GM12878 (cell line): ENCODE results near the gene YAE1. TPM values are rescaled to one million over a fixed set of nuclear protein-coding genes. Genes with fewer than 3 reads are reported as not detected.

Experiments used
- ATAC-seq: fragments of 200-7000 bp; cut with Tn5 transposase; 3 replicates; pipeline ENCODE4 v1.9.1; 2020; ENCODE audit warnings: mild to moderate bottlenecking, moderate library complexity
- BruUV-seq: library from RNA; stranded (reverse); fragments of 400-500 nt; replicated peaks from 2 replicates; lab custom pipeline; 2021; lab: Mats Ljungman, UMichigan
- CTCF ChIA-PET: fragments of 300-600 bp; sonication (Branson Sonifier 250); formaldehyde crosslinking; extraction: SDS; loops from one replicate; lab custom pipeline; 2021; ENCODE audit warnings: inconsistent platforms; lab: Yijun Ruan, JAX
- POLR2A ChIA-PET: fragments of 350-600 bp; formaldehyde crosslinking; extraction: SDS; loops from one replicate; lab custom pipeline; 2021; ENCODE audit warnings: inconsistent platforms; lab: Charles Lee
- RAD21 ChIA-PET: fragments of 300-600 bp; sonication (Branson Sonifier 250); formaldehyde crosslinking; loops from one replicate; lab custom pipeline; 2023; ENCODE audit warnings: antibody characterized with exemption; ENCODE audit not compliant: unreplicated experiment; lab: Charles Lee
- SMC1A ChIA-PET: fragments of 300-600 bp; sonication (Branson Sonifier 250); formaldehyde crosslinking; loops from one replicate; lab custom pipeline; 2023; ENCODE audit not compliant: unreplicated experiment, uncharacterized antibody; lab: Charles Lee
- DNase-seq: peaks from one replicate; pipeline ENCODE4 v3.0.0-alpha.2; 2011; ENCODE audit warnings: low read depth, low spot score
- FAIRE-seq: peaks from 3 replicates; lab custom pipeline; 2011; peaks lifted over from hg19 to GRCh38; lab: Jason Lieb, UNC
- H2AFZ ChIP-seq: 2 replicates; pipeline ENCODE4 v1.6.0; 2011; ENCODE audit warnings: low read depth, low read length, control low read depth; ENCODE audit not compliant: control insufficient read depth
- H3K27ac ChIP-seq: 2 replicates; pipeline ENCODE4 v1.5.1; 2011; ENCODE audit warnings: control low read depth; ENCODE audit not compliant: control insufficient read depth, insufficient read depth
- H3K27me3 ChIP-seq, 2 experiments: replicated peaks in 1 of 2; 2 replicates each; pipeline versions ENCODE4 v1.6.0 to v1.6.1; 2011; ENCODE audit warnings: low read length in 1 of 2; ENCODE audit not compliant: control insufficient read depth in 2 of 2, insufficient read depth in 2 of 2
- H3K36me3 ChIP-seq, 2 experiments: 2 replicates each; pipeline ENCODE4 v1.5.1; 2011; ENCODE audit warnings: low read length in 1 of 2; ENCODE audit not compliant: control insufficient read depth in 2 of 2, insufficient read depth in 2 of 2
- H3K4me1 ChIP-seq: 2 replicates; pipeline ENCODE4 v1.6.1; 2011; ENCODE audit warnings: mild to moderate bottlenecking, low read length, moderate library complexity, mixed read lengths; ENCODE audit not compliant: control insufficient read depth, insufficient read depth
- H3K4me2 ChIP-seq: 2 replicates; pipeline ENCODE4 v1.6.0; 2011; ENCODE audit warnings: control low read depth; ENCODE audit not compliant: control insufficient read depth, insufficient read depth
- H3K4me3 ChIP-seq: fragments of 200-600 bp; sonication (generic); 2 replicates; pipeline ENCODE4 v1.5.1; 2016
- H3K79me2 ChIP-seq: 2 replicates; pipeline ENCODE4 v1.6.0; 2011; ENCODE audit warnings: low read length; ENCODE audit not compliant: control insufficient read depth, insufficient read depth
- H3K9ac ChIP-seq: 2 replicates; pipeline ENCODE4 v1.8.0; 2011; ENCODE audit warnings: low read length, control low read depth, mixed read lengths; ENCODE audit not compliant: control insufficient read depth, insufficient read depth
- H3K9me3 ChIP-seq: replicated peaks from 3 replicates; pipeline ENCODE4 v1.5.1; 2011; ENCODE audit warnings: mild to moderate bottlenecking, low read length; ENCODE audit not compliant: control insufficient read depth, insufficient read depth
- H4K20me1 ChIP-seq: 2 replicates; pipeline ENCODE4 v1.6.0; 2011; ENCODE audit not compliant: control insufficient read depth, insufficient read depth
- BHLHE40 ChIP-seq, 2 experiments: fragments of 450-650 bp in 1 of 2; IDR thresholded peaks; 2 replicates each; pipeline ENCODE4 v1.6.1; 2011 to 2017; ENCODE audit warnings: low read depth in 2 of 2, borderline replicate concordance in 1 of 2, improper control_type of control experiment in 1 of 2, low read length in 1 of 2, mild to moderate bottlenecking in 1 of 2
- BRCA1 ChIP-seq: IDR thresholded peaks from 2 replicates; pipeline ENCODE4 v1.6.1; 2011; ENCODE audit warnings: low read depth, low read length, improper control_type of control experiment
- EED ChIP-seq: sonication (generic); IDR thresholded peaks from 2 replicates; pipeline ENCODE4 v1.6.1; 2016; ENCODE audit warnings: antibody characterized with exemption, low read depth
- EZH2 ChIP-seq: IDR thresholded peaks from 2 replicates; pipeline ENCODE4 v1.6.1; 2012; ENCODE audit warnings: low read depth, mild to moderate bottlenecking, control low read depth, inconsistent platforms, low read length, borderline replicate concordance; ENCODE audit not compliant: control insufficient read depth
- NBN ChIP-seq: fragments of 450-650 bp; IDR thresholded peaks from 2 replicates; pipeline ENCODE4 v1.6.1; 2016
- NFXL1 ChIP-seq: fragments of 450-650 bp; IDR thresholded peaks from 2 replicates; pipeline ENCODE4 v1.6.1; 2017; ENCODE audit warnings: antibody characterized with exemption, mild to moderate bottlenecking, borderline replicate concordance
- NR2C2 ChIP-seq: IDR thresholded peaks from 2 replicates; pipeline ENCODE4 v1.6.1; 2011; ENCODE audit warnings: borderline replicate concordance, low read depth; ENCODE audit not compliant: control insufficient read depth, insufficient read length
- PAX5 ChIP-seq: IDR thresholded peaks from 2 replicates; pipeline ENCODE4 v1.6.1; 2011; ENCODE audit warnings: low read depth, low read length, borderline replicate concordance
- RUNX3 ChIP-seq: IDR thresholded peaks from 2 replicates; pipeline ENCODE4 v1.6.1; 2012; ENCODE audit warnings: low read length, inconsistent platforms
- SREBF2 ChIP-seq: IDR thresholded peaks from 2 replicates; pipeline ENCODE4 v1.6.1; 2012; ENCODE audit warnings: mild to moderate bottlenecking, low read length
- ZZZ3 ChIP-seq: IDR thresholded peaks from 2 replicates; pipeline ENCODE4 v1.6.1; 2011; ENCODE audit warnings: low read depth; ENCODE audit not compliant: control insufficient read depth, insufficient read length
- WGBS: methylation state at CpG from one replicate; pipeline ENCODE4 v1.1.6; 2016; ENCODE audit warnings: low lambda C conversion rate; ENCODE audit not compliant: insufficient replicate concordance, insufficient coverage; ENCODE audit errors: missing lambda C conversion rate; 5-methylcytosine and 5-hydroxymethylcytosine counted together
- in situ Hi-C: fragments of 300-500 bp; cut with MboI; formaldehyde crosslinking; loops from 9 replicates; pipeline ENCODE4 v1.14.3; 2018; ENCODE audit warnings: mixed read lengths
- intact Hi-C: fragments of 100-400 bp; cut with micrococcal nuclease; formaldehyde crosslinking; loops from one replicate; pipeline ENCODE4 v1.14.2; 2022; ENCODE audit not compliant: unreplicated experiment
- polyA plus RNA-seq, 11 experiments: library from polyadenylated mRNA; depleted of rRNA in 4 of 11; unstranded in 6 of 11; stranded (reverse) in 5 of 11; fragments of >200 nt; fragmentation: Nextera tagmentation in 4 of 11; fragmentation: Illumina TruSeq in 1 of 11; extraction: Ambion mirVana in 4 of 11; extraction: Trizol in 1 of 11; gene quantifications; 1 replicate in 1 of 11; 2 replicates in 10 of 11; pipeline versions ENCODE4 v1.2.1 to v1.2.3, GENCODE V29; 2011 to 2016; ENCODE audit warnings: inconsistent platforms in 2 of 11, missing spikeins in 2 of 11, low read depth in 1 of 11
- total RNA-seq, 4 experiments: library from RNA; depleted of rRNA in 3 of 4; stranded (reverse); fragments of >200 nt in 3 of 4; fragmentation: Illumina TruSeq in 1 of 4; extraction: Trizol in 1 of 4; gene quantifications; 2 replicates each; pipeline versions ENCODE4 v1.2.1 to v1.2.3, GENCODE V29; 2013 to 2021
- TF ChIP-seq, protein P1 (sequence below): fragments of 450-650 bp; conservative IDR thresholded peaks from 2 replicates; pipeline ENCODE4 v1.6.1; 2017; ENCODE audit warnings: mild to moderate bottlenecking, moderate library complexity
- TF ChIP-seq, protein P2 (sequence below): fragments of 450-650 bp; formaldehyde crosslinking; IDR thresholded peaks from 2 replicates; pipeline ENCODE4 v1.5.0; 2022; ENCODE audit warnings: mild to moderate bottlenecking, missing genetic modification characterization
- TF ChIP-seq, protein P3 (sequence below): fragments of 450-650 bp; IDR thresholded peaks from 2 replicates; pipeline ENCODE4 v1.6.1; 2017; ENCODE audit warnings: mild to moderate bottlenecking, moderate library complexity

The YAE1 gene
- total and polyA plus RNA-seq, 10 of the 15 experiments (the other 5 are each of a cell fraction or from before 2014, with no cell fraction given): 13.5 to 35.8 (median 22.9) TPM

DNA sequence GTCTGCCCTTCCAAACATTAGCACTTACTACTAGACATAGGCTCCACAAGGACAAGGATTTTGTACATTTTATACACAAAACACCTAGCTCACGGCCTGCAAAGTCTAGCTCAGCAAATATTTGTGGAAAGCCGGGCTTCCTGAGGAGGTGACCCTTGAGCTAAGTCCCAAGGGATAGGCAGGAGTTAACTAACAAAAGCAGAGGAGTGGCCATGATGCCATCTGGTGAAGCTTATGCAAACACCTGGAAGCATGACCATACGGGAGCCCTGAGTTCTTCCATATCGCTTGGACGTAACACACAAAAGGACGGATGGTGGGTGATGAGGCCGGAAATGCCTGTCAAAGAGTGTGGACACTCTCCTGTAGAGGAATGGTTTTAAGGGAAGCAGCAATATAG lies 25.9 kb upstream of the YAE1 start (continued):
- TF ChIP-seq NR2C2: no peak
- TF ChIP-seq, protein P1, sequence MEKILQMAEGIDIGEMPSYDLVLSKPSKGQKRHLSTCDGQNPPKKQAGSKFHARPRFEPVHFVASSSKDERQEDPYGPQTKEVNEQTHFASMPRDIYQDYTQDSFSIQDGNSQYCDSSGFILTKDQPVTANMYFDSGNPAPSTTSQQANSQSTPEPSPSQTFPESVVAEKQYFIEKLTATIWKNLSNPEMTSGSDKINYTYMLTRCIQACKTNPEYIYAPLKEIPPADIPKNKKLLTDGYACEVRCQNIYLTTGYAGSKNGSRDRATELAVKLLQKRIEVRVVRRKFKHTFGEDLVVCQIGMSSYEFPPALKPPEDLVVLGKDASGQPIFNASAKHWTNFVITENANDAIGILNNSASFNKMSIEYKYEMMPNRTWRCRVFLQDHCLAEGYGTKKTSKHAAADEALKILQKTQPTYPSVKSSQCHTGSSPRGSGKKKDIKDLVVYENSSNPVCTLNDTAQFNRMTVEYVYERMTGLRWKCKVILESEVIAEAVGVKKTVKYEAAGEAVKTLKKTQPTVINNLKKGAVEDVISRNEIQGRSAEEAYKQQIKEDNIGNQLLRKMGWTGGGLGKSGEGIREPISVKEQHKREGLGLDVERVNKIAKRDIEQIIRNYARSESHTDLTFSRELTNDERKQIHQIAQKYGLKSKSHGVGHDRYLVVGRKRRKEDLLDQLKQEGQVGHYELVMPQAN: no peak
- TF ChIP-seq EED: no peak

DNA sequence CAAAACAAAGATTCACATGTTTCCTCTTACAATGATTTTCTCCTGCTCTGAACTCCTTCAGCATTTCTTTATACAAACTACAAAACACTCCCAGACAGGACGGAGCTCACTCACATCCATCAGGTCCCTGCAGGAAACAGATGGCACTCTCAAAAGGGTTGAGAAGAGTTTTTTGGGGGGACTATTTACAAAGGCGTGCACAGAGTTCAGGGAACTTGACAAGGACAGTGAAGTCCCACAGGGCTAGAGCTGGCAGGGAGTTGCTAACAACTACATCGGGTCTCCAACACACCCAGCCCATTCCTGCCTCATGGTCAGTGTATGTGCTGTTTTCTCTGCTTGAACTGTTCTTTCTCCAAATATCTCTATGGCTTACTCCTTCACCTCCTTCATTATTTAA lies 24.7 kb upstream of the YAE1 start:
- Histone ChIP-seq H4K20me1 (no peaks in the 10 kb centered on the region), H3K79me2 (no peaks in the 10 kb centered on the region), H3K4me2 (no peak overlapping the region), H3K4me1 (no peaks in the 10 kb centered on the region), H3K9ac (no peak overlapping the region), H3K36me3 (no peaks in the 10 kb centered on the region), H3K9me3 (no peaks in the 10 kb centered on the region), H3K27me3 (no peaks in the 10 kb centered on the region; a peak in 1 of 4 replicates), H3K4me3 (no peak overlapping the region), H3K27ac (no peak overlapping the region), H2AFZ (no peak overlapping the region)
- intact Hi-C loops (no loop called here), in situ Hi-C loops (no loop called here)
- ChIA-PET CTCF (no interaction called here), POLR2A (interaction anchor here (0.6 kb wide), 1 partner anchor 27 kb away, joined by 4 read pairs; no protein-coding TSS in a partner anchor), RAD21 (no interaction called here), SMC1A (no interaction called here)
- 0% methylated on average over 3 of the region's 3 CpGs for whole genome bisulfite sequencing
- FAIRE-seq (no peak), DNase-seq (no peak), ATAC-seq (no peak)
- BruUV-seq: no TSS peak
- TF ChIP-seq, protein P2, sequence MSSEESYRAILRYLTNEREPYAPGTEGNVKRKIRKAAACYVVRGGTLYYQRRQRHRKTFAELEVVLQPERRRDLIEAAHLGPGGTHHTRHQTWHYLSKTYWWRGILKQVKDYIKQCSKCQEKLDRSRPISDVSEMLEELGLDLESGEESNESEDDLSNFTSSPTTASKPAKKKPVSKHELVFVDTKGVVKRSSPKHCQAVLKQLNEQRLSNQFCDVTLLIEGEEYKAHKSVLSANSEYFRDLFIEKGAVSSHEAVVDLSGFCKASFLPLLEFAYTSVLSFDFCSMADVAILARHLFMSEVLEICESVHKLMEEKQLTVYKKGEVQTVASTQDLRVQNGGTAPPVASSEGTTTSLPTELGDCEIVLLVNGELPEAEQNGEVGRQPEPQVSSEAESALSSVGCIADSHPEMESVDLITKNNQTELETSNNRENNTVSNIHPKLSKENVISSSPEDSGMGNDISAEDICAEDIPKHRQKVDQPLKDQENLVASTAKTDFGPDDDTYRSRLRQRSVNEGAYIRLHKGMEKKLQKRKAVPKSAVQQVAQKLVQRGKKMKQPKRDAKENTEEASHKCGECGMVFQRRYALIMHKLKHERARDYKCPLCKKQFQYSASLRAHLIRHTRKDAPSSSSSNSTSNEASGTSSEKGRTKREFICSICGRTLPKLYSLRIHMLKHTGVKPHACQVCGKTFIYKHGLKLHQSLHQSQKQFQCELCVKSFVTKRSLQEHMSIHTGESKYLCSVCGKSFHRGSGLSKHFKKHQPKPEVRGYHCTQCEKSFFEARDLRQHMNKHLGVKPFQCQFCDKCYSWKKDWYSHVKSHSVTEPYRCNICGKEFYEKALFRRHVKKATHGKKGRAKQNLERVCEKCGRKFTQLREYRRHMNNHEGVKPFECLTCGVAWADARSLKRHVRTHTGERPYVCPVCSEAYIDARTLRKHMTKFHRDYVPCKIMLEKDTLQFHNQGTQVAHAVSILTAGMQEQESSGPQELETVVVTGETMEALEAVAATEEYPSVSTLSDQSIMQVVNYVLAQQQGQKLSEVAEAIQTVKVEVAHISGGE (CRISPR knock-in tag): no peak
- TF ChIP-seq PAX5 (no peak), BRCA1 (no peak), BHLHE40 (IDR thresholded peaks at IDR 0.05; ENCODE audit: borderline replicate concordance in 1 of 2, low read depth in 2 of 2, low read length in 1 of 2) (no peak), SREBF2 (no peak), EED (no peak), ZZZ3 (no peak), NBN (no peak), RUNX3 (no peak), NFXL1 (no peak), EZH2 (no peak)
- TF ChIP-seq, protein P3, sequence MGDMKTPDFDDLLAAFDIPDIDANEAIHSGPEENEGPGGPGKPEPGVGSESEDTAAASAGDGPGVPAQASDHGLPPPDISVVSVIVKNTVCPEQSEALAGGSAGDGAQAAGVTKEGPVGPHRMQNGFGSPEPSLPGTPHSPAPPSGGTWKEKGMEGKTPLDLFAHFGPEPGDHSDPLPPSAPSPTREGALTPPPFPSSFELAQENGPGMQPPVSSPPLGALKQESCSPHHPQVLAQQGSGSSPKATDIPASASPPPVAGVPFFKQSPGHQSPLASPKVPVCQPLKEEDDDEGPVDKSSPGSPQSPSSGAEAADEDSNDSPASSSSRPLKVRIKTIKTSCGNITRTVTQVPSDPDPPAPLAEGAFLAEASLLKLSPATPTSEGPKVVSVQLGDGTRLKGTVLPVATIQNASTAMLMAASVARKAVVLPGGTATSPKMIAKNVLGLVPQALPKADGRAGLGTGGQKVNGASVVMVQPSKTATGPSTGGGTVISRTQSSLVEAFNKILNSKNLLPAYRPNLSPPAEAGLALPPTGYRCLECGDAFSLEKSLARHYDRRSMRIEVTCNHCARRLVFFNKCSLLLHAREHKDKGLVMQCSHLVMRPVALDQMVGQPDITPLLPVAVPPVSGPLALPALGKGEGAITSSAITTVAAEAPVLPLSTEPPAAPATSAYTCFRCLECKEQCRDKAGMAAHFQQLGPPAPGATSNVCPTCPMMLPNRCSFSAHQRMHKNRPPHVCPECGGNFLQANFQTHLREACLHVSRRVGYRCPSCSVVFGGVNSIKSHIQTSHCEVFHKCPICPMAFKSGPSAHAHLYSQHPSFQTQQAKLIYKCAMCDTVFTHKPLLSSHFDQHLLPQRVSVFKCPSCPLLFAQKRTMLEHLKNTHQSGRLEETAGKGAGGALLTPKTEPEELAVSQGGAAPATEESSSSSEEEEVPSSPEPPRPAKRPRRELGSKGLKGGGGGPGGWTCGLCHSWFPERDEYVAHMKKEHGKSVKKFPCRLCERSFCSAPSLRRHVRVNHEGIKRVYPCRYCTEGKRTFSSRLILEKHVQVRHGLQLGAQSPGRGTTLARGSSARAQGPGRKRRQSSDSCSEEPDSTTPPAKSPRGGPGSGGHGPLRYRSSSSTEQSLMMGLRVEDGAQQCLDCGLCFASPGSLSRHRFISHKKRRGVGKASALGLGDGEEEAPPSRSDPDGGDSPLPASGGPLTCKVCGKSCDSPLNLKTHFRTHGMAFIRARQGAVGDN: no peak
